Inflammatory macrophage treated with lipopolysaccharide for 1 hour (primary cell): ENCODE measurements around the gene CCL15.

Source experiments
- DNase-seq, 2 donors: peaks; one replicate each; pipeline ENCODE4 v3.0.0-alpha.2; 2020 to 2022

Gene CCL15

DNA sequence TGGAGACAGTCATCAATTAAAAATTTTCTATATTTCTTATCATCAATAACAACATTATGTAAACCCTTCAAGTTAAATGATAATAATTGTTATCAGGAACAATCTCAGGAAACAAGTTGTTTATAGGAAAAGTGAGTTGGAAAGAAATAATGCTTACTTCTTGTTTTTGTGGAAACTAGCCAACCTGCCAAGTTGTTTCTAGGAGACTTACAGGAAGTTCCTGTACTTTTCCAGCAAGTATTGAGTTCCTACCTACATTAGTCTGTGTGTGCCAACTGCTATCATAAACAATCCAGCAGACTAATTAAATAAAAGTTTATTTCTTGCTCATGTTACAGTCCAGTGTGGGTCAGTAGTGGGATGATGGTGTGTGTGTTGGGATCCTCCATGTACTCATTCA is 13.2 kb downstream of the CCL15 start:
- DNase-seq: no peak

DNA sequence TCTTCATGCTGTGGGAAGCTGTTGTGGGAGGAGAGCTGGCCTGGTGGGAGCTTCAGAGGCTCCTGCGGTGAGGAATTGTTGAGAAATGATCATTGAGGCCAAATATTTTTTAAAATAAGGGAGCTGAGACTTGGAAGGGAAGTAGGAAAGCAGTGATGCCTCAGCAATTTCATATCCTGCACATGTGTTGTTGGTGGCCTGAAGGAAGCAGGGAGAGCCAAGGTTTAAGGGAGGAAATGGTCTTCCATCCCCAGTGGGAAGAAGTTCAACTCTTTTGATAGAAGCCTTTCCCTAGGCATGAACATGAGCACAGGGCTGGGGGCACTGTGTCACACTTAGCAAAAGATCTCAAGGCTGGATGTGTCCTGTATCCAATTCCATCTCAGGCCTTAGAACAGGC is 14.7 kb downstream of the CCL15 start, which contains the start of gene CCL14:
CCL14 (minus strand) TSS at position 87 of the 400 bp plus-strand sequence; CDS start at position 7, 80 bp downstream.
- DNase-seq: no peak

DNA sequence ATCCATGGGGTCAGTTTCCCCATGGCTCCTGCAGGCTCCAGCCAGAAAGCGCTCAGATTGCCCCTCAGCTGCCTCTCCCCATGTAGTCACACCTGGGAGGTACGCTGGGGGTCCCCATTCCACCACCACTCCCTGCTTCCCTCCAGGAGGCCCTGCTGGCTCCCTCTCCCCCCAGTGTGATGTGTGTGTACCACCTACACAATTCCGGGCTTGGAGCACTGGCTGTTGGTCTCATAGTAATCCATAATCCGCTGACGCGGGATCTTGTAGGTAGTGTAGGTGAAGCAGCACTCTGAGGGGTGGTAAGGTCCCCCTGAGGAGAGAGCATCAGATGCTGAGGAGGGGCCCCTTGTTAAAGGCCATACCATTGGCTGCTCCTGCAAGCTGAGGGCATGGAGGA is 17.2 kb downstream of the CCL15 start:
- DNase-seq: no peak

DNA sequence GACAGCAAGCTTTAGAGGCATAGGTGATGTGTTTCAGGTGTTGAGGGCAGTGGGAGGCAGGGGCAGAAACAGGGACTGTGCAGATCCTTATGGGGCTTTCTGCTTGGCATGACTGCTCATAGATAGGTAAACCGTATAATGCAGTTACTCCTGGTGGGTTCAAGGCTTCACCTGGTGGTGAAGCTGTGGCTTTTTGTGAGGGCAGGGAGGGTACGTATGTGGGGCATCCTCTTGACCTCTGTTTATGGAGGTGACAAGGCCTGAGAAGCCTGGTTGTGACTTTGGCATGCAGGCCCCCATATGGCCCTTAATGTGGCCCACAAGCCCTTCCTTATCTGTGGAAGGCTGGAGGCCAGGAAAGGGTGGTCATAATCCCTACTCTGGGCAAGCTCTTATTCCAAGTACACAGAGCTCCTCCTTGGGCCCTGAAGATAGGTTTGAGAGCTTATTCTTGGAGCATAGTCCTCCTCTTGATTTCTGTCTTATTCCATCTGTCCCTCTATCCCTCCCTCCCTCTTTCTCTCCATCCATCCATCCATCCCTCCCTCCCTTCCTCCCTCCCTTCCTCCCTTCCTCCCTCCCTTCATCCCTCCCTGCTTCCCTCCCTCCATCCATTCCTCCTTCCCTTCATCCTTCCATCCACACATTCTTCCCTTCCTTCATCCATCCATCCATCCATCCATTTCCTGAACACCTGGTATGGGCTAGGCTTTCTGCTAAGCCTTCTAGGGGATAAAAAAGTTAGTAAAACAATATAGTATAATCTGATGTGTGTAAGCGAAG is 18.8 kb downstream of the CCL15 start:
- DNase-seq: no peak

DNA sequence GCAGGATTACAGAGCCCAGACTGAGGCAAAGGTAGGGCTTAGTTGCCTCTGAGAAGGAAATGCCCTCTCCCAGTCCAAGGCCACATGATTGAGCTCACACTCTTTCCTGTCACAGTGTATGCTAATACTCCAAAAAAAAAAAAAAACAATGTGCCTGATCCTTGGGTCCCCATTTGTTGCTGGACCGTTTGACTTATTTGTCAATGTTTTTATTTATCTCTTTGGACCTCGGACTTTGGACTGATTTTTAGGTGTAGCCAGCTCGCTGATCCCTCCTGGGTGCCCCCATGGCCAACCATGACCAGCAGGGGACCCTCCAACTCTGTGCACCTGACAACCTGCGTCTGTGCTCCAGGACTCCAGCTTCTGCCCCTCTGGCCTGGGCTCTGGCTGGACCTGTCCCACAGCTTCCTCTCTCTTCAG is 19.4 kb downstream of the CCL15 start:
- DNase-seq: no peak

DNA sequence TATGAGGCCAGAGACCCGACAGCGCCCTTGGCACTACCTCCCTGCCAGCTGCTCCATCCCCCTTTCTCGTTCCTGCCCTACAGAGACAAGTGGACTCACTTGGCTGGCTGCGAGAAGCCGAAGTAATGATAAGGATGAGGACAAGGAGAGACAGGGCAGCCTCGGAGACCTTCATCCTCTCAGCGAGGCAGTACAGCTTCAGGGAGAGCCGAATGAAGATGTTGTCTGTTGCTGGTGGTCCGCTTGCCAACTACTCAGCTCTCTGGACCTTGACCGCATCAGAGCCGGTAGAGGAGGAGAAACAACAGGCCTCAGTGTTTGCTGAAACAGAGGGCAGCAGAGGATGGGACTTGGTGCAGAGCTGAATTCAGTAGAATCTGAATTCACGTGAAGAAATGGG is 20.1 kb downstream of the CCL15 start, which contains the start of gene CCL16:
CCL16 (minus strand) TSS at position 252 of the 400 bp plus-strand sequence; CDS start at position 175, 77 bp downstream.
- no peak for DNase-seq

DNA sequence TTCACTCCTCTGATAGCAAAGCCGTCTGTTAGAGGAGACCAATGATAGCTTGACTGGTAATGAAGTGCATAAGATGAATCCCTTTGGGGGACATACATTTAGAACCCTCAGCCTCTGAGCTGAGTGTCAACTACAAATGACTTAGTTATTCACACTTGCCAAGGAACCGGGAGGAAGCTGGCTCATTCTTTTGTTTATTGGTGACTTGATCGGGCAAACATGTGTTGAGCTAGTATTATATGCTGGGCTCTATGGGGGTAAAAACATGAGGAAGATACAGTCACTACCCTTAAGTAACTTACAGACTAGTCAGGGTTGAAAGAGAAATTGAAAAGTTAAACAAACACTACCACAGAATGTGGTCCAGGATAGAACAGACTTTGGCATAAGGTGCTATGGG is 23.0 kb downstream of the CCL15 start:
- DNase-seq: no peak

DNA sequence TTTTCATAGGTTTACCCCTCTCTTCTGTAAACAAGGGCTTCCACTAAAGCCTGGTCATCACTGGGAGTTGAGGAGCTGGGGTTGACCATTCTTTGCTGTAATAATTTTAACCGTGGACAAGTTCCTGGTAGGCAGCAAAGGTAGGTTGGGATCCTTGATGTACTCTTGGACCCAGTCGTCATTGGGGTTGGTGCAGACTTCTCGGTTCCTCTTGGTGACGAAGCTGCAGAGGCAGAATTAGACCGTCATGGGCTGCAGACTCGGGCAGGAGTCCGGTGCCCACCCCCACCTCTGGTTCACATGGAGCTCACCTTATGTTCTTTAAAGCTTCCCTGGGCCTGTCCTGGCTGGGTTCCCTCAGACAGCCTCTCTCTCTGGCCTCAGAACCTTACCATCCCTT is 23.8 kb downstream of the CCL15 start:
- DNase-seq: no peak

DNA sequence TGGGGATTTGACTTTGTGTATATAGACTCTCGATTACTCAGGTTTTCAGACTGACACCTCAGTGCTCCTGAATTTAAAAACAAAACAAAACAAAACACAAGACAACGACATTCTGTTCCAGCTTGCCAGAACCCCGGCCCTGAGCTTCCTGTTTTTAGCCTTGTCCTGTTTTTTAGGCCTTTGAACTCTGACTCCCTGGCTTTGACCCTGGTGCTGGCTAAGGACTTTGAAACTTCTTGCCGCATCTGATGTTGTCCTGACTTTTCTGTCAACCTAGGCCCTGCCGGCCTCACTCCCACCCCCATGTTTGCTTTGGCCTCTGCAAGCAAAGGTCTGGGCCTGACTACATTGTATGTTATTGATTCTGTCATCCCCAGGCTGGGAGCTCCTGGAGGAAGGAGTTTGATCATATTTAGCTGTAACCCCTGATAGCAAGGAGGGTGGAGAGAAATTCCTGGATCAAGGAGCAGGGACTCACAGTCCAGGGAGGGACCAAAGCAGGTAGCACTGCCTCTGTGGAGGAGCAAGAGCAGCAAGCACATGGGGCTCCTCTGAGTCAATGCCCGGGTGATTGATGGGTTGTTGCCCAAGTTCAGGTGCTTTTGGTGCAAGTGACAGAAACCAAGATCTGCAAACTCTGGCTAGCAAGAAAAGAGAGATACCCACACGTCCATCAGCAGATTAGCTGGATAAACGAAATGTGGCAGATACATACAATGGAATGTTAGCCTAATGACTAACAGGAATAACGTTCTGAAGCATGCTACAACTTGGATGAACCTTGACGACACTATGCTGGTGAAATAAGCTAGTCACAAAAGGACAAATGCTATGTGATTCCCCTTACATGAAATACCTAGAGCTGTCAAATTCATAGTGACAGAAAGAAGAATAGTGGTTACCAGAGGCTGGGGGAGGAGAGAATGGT is 27.8 kb downstream of the CCL15 start:
- no peak for DNase-seq

DNA sequence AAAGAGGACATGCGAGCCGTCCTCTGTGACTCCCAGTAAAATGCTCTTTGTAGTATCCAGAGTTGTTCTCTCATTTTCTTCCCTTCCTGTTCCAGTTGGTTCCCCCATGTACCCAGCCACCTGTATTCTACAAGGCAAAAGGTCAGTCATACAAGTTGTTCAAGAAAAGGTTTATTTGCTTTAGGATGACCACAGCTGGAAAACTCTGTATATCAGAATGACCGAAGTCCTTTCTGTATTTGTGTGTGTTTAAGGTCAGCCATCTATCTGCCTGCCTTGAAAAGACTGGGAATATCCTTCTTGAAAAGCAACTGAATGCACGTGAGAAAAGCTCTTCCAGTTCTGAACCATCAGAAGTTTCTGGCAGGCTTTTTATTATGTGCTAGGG is 28.4 kb downstream of the CCL15 start:
- DNase-seq: no peak

DNA sequence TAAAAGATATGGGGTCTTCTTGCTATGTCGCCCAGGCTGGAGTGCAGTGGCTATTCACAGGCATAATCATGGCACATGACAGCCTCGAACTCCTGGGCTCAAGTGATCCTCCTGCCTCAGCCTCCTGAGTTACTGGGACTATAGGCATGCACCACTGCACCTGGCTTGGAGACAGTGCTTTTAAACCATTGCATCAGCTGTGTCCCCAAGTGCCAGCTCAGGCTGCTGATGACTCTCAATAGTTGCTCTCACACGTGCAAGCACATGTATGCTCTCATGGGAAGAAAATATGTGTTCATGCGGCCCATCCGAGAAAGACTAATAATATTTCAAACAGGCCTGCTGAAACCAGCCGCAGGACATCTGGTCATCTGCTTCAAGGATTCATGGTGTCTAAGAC is 28.8 kb downstream of the CCL15 start:
- no peak for DNase-seq

DNA sequence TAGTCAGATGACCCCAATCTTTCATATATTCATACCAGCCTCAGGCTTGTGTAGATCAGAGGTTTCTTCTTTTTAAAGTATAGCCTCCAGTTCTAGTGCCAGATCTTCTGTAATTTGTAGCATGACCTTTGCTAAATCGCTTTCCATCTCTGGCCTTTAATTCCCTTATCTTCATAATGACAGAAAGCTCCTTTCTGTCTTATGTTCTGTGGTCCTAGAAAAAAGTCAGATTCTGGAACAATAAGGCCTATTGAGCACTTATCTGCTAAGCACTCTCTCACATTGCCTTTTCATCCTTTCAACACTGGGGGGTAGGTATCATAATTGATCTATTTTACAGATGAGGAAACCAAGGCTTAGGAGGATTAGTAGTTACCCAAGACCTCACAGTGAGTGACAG is 29.3 kb downstream of the CCL15 start:
- no peak for DNase-seq

DNA sequence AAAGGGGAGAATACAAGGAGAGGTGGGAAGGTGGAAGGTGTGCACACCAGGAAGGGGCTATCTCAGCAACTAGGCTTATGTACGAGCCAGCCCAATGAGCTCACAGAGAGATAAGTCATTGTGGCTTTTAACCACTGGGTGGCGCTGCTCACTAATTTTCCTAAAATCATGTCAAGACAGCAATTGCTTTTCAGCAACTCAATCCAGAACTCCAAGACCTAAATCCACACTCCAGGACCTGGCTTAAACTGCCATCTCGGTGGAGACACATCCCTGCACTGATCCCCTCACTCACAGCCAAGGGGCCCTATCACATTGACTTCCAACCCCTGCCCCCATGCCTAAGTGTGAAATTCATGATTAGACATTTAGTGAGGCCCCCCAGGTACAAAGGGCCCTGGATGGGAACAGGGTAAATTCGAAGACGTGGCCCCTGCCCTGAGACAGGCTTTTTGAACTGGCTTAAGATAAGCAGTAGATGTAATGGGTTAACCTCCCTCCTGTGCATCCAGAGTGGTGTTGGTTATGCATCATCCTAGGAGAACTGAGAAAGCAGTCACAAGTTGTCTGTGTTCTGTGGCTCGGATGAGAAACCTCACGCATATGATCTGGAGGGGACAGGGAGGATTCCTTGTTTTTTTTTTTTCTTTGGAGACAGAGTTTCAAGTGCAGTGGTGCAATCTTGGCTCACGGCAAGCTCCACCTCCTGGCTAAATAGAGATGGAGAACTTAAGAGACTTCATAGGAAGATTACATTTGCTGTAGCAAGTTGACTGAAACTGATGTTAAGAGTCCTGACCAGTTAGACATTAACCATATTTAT is 31.6 kb downstream of the CCL15 start:
- peak; percentile 65 to 97 for DNase-seq

DNA sequence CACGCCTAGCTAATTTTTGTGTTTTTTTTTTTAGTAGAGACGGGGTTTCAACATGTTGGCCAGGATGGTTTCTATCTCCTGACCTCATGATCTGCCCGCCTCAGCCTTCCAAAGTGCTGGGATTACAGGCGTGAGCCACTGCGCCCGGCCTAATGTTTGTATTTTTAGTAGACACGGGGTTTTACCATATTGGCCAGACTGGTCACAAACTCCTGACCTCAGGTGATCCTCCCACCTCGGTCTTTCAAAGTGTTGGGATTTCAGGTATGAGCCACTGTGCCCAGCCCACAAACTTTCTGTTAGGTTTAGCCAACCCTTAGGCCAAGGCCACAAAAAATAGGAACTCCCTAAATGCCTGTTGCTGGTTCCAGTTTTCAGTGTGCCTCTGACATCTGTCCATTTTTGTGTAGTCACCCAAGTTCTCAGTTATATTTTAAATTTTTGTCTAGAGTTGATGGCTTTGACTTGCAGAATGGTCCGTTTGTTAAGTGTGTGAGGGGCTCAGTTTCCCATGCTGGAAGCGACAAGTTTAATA is 32.8 kb downstream of the CCL15 start:
- DNase-seq: no peak

DNA sequence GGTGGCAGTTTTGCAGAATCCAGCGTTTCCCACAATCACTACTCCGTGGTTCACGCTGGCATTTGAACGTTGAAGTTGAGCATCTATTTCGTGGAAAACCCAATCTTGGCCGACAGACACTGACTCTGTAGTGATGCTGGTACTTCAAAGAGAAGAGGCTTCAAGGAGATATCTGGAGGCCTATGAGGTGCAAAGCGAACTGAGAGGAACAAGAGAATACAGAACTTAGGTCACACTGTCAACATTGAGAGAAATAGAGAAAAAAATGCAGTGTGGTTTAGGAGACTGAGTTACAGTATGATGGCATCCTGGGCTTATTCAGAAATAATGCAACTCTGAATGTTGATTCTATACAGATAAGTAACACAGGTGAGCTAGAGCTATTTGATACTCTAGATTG is 36.1 kb downstream of the CCL15 start:
- DNase-seq: no peak

DNA sequence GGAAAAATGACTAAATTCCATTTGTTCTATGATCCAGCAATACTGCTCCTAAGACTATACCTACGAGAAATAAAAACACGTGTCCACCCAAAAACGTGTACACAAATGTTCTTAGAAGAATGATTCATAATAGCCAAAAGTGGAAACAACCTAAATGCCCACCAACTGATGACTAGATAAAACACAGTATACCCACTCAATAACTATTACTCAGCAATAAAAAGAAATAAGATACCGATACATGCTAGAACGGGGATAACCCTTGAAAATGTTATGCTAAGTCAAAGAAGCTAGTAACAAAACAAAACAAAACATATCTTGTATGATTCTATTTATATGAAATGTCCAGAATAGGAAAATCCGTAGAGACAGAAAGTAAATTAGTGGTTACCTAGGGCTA is 37.7 kb downstream of the CCL15 start:
- no peak for DNase-seq

DNA sequence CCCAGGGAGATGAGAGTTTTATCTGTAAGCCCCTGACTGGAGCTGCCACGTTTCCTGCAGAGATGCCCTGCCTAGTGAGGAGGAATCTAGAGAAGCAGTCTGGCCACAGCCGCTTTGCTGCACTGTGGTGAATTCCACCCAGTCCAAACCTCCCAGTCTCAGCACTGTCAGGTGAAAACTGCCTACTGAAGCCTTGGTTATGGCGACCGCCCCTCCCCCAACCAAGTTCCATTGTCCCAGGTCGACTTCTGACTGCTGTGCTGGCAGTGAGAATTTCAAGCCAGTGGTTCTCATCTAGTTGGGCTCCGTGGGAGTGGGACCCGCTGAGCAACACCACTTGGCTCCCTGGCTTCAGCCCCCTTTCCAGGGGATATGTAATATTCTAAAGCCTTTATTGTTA is 47.6 kb downstream of the CCL15 start:
- DNase-seq: no peak

DNA sequence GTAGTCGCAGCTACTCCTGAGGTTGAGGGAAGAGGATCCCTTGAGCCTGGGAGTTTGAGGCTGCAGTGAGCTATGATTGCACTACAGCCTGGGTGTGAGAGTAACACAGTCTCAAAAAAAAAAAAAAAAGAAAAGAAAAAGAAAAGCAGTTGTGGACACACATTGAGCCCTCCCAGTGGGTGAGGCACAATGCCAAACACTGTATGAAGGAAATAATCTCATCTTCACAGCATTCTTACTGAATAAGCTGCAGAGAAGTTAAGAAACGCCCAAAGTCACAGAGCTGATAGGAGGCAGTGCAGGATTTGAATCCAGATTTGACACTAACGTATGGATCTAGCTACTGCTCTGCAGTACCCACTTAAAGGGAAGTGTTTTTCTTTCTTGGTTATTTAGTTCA is 52.0 kb downstream of the CCL15 start:
- DNase-seq: no peak

DNA sequence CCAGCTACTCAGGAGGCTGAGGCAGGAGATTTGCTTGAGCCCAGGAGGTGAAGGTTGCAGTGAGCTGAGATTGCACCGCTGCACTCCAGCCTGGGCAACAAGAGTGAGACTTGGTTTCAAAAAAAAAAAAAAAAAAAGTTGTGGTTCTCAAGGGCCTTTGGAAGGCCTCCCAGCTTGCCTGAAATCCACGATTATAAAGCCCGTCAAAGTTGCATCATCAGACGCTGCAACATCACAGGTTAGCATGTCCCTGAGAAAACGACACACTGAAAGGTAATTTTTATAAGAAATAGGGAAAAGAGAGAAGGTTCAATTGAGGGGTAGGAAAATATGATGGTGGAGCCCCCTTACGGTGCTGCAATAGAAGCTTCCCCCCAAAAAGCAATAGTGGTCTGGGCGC is 53.3 kb downstream of the CCL15 start:
- DNase-seq: no peak
